Cerebellar cortex (tissue), 1 donor: ENCODE measurements around the gene FAM32A.
"Not testable (repeated sequence)": the region's sequence is repeated elsewhere in the genome, so short reads cannot be mapped to it uniquely, and the experiment has no call there.

Experiments
- DNase-seq: peaks from one replicate; pipeline ENCODE4 v3.0.0-alpha.2; 2015; ENCODE audit warnings: low spot score

FAM32A gene

DNA sequence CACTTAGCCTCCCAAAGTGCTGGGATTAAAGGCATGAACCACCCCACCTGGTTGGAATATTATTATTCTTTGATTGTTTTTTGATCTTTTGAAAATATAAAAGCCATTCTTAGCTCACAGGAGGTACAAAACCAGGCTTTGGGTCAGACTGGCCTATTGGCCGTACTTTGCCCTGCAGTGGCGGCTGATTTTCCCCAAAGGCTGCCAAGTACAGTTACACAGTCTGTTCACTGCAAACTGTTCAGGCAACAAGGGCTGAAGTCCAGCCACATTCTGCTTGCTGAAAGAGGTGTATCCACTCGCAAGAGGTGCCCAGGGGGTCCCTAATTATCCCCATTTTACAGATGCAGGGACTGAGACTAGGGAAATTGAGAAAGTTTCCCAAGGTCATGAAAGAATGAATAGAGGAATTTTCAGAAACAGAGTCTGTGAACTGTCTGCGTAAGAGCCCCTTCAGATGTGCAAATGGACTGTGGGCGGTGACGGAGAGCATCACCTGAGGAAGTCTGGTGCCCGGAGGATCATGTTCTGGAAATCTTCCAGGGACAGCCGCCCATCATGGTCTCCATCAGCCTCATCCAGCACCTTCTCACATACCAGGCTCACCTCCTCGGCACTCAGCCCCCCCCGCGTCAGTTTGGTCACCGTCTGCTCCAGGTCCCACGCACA, 20.9 kb upstream of the FAM32A start:
- DNase-seq, result no peak

DNA sequence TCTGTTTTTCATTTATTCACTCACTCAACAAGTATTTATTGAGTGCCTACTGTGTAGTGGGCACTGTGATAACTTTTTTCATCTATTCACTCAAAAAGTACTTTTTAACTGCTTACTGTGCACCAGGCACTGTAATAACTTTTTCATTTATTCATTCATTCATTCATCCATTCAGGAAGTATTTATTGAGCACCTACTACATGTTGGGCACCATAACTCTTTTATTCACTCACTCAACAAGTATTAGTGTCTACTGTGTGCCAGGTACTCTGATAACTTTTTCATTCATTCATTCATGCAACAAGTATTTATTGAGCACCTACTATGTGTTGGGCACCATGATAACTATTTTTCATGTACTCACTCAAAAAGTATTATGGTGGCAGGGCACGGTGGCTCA, 18.8 kb upstream of the FAM32A start:
- DNase-seq, result no peak

- DNase-seq, result no peak
Measured at GRCh38 chr19:16167055-16167454, 18.2 kb upstream of the FAM32A start.

DNA sequence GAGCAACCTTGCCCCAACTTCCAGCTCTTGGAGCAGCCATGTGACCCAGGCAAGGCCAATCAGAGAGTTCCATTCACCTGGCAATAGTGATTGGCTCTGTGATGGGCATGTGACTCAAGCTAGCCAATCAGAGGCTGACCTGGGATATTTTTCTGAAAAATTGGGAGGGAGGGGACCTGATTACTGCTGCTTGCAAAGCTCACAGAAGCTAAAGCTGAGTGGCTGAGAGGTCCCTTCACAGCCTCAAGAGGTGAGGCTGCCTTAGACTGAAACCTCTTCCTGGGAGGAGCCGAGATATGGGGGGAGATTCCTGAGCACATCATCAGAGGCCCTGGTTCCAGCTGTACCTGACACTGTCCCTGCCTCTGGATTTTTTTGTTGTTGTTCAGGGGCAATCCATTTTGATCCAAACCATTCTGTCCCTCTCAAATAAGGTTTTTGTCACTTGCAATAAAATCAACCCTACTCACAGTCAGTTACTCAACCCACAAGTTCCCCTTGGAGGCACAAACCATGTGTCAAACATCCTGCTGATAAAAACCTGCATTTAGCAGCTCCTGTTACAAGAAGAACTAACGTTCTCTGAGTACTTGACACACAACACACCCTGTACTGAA, 16.6 kb upstream of the FAM32A start:
- DNase-seq, result no peak

- DNase-seq, result no peak
Measured at GRCh38 chr19:16170134-16170533, 15.1 kb upstream of the FAM32A start.

- DNase-seq, result no peak
Measured at GRCh38 chr19:16175954-16176353, 9.3 kb upstream of the FAM32A start.

DNA sequence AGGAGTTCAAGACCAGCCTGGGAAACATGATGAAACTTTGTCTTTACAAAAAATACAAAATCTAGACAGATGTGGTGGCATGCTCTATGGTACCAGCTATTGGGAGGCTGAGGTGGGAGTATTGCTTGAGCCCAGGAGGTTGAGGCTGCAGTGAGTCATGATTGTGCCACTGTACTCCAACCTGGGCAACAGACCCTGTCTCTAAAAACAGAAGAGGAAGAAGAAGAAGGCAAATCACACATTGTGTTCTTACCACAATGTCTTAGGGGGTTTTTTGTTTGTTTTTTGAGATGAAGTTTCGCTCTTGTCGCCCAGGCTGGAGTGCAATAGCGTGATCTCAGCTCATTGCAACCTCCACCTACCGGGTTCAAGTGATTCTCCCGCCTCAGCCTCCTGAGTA, 6.3 kb upstream of the FAM32A start:
- DNase-seq, result not testable (repeated sequence)

- DNase-seq, result no peak
Measured at GRCh38 chr19:16180611-16181010, 4.6 kb upstream of the FAM32A start.

DNA sequence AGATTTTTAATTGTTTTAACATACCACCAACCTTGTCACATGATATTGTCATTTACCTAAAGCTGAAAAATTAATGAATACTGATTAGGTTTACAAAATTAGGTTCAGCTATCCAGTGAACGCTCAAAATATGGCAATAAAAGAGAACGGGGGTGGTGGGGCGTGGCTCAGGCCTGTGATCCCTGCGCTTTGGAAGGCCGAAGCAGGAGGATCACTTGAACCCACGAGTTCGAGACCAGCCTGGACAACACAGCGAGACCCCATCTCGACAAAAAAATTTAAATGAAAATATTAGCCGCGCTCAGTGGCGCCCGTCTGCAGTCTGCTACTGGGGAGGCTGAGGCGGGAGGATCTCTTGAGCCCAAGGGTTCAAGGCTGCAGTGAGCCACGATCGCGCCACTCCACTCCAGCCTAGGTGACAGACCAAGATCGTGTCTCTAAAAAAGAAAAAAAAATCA, 516 bp upstream of the FAM32A start:
- no peak for DNase-seq

DNA sequence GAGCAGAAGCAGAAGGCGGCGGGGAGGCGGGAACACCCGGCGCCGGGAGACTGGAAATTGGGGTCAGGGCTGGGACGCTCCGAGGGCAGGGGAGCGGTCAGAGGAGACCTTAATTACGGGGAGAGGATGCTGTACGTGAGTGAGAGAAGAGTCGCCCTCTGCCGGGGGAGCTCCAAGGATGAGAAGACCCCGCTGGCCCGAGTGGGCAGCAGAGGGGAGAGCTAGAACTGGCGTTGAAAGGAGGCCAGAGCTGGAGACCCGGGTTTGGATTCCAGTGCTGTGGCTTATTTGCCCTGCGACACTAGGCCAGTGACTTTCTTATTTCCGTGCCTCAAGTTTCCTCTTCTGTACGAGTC, 536 bp downstream of the FAM32A start:
- peak; percentile 45 for DNase-seq

DNA sequence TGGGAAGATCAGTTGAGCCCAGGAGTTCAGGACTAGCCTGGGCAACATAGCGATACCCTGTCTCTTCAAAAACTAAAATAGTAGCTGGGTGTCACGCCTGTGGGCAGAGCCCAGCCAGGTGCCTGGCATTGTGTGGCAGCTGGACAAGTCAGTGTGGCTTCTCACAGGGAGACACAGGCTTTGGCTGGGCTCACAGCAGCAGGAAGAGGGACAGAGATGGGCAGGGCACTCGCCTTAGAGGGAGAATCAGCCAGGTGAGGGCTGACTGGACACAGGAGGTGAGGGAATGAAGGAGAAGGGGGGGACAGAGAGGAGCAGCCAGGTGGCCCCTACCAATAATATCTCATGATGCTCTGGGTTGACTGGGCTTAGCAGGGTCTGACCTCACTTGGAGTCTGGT, 3.3 kb downstream of the FAM32A start:
- no peak for DNase-seq

DNA sequence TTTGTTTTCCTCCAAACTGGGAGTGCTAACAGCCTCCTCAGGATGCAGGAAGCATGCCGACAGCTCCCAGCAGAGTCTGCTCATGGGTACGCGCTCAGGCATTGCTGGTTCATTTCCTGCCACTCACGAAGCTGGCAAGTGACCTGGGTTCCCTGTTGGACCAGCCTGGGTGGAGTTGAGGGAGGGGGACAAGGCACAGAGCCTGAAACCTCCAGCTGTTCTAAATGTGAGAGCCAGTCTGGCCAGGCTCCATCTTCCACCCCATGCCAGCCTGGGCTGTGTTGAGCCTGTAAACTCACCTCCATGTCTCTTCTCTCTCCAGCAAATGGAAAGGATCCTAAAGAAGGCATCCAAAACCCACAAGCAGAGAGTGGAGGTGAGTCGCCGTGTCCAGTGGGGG, 5.0 kb downstream of the FAM32A start:
- DNase-seq, result no peak

- DNase-seq, result no peak
Measured at GRCh38 chr19:16190736-16191135, 5.5 kb downstream of the FAM32A start.

DNA sequence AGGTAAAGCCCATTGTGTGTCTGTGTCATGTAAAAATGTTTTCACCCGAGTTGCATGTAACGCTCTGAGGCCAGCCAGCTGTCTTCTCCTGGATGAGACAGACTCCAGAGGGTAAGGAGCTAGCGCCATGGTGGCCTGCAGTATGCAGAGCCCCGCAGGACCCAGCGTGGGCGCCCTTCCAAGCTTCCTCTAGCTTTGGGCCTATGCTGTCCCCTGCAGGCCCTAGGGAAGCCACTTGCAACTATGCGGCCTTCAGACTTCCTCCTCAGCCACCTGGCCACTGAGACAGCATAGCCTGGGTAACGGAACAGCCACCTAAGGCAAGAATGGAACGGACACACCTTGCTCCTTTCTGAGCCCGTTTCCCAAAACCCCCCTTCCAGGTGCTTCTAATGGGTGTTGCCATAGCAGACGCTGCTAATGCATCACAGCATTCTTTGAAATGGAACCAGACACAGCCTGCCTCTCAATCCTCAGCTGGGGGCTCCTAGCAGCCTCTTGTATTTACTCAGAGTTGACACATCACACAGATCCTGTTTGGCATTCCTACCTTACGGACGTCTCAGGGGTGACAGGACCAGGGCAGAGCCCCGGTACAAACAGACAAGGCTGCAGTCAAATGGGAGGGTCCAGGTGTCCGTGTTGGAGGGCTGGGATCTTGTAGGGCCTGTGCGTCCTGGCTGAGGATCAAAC, 6.2 kb downstream of the FAM32A start:
- DNase-seq, result no peak

GRCh38 chr19:16193466-16193865, 8.3 kb downstream of the FAM32A start:
- no peak for DNase-seq

DNA sequence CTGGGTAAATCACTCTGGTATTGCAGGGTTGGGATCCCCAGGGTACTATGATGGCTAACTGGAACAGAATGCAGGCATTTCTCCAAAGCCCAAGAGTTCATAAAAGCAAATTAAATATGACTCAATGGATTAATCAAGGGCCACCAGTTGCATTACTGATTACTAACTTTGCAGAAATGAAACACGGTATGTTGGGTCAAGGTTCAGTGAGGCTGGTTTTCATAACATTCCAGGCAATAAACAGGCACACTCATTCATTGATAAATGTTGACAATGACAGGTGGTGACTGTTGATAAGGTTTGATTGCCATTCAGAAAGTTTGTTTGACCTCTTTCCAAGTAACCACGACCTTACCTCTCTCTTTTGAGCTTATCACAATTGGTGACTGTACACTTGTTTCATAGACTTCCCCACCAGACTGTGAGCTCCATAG, 12.0 kb downstream of the FAM32A start:
- no peak for DNase-seq

DNA sequence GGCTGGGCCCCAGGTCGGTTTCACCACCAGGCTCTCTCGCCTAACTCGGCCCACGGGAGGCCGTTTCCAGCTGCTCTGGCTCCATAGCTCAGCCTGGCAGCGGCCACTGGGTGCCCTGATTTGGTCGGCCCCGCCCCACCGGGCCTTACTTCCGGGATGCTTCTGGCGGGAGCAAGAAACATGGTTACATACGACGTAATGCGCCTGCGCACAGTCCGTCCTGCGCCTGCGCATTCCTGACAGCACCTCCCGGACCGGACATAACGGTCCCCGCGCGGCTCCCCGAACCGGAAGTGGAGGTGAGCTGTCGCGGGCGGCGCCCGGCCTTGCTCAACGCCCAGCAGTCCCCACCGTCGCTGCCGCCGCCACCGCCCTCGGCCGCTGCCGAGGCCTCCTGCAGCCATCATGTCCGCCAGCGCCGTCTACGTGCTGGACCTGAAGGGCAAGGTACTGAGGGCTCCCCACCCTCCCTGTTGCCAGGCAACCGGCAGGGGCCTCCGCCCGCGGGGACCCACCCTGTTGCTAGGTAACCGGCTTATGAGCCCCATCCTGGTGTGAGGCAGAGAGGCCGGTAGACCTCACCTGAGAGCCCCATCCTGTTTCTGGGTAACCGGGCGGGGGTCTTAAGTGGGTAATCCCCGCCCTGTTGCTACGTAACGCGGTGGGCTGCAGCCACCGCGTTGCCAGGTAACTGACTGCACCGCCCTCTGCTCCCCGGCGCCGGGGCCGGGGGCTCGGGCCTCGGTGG, 12.6 kb downstream of the FAM32A start, which contains the start of gene AP1M1:
AP1M1 (plus strand) TSS at position 290 of the 748 bp plus-strand sequence; CDS start at position 406, 116 bp downstream.
- DNase-seq, result peak; percentile 98

DNA sequence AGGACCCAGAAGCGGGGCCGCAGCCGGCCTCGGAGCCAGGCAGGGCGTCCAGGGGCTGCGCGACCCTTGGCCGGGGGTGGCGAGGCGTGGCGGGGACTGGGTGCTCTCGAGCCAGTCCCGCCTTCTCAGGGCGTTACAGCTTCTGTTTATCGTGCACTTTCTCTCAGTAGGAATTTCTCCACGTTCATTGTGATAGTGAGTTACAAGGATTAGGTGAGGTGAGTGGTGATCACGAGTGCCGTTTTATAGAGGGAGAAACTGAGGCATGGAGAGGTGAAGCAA, 13.1 kb downstream of the FAM32A start:
- DNase-seq, result no peak

DNA sequence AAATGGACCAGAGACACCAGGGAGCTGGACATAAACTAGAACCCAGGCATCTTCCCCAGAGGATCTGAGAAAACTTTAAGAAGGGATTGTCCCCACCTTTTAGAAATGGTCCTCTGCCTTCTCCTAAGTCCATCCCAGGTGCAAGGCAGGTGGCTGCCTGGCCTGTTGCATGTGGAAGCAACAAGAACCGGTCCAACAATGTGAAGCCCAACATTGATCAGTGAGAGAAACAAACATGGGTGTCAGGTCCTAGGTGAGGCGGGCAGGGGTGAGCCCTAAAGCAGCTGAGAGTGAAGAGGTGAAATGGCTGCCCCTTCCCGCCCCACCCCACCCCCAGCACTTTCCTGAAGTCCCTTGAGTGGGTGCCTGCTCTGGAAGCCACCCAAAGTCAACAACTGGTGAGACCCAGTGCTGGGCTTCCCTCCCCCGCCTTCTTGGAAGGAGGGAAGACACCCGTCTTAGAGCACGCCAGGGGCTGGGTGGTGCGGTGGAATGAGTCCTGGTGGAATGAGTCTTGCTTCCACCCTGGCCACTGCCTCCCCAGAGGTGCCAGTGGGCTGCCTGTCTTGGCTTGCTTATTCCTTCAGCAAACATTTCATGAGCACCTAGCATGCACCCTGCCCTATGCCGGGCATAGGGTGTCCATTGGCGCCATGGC, 14.2 kb downstream of the FAM32A start:
- DNase-seq, result no peak

DNA sequence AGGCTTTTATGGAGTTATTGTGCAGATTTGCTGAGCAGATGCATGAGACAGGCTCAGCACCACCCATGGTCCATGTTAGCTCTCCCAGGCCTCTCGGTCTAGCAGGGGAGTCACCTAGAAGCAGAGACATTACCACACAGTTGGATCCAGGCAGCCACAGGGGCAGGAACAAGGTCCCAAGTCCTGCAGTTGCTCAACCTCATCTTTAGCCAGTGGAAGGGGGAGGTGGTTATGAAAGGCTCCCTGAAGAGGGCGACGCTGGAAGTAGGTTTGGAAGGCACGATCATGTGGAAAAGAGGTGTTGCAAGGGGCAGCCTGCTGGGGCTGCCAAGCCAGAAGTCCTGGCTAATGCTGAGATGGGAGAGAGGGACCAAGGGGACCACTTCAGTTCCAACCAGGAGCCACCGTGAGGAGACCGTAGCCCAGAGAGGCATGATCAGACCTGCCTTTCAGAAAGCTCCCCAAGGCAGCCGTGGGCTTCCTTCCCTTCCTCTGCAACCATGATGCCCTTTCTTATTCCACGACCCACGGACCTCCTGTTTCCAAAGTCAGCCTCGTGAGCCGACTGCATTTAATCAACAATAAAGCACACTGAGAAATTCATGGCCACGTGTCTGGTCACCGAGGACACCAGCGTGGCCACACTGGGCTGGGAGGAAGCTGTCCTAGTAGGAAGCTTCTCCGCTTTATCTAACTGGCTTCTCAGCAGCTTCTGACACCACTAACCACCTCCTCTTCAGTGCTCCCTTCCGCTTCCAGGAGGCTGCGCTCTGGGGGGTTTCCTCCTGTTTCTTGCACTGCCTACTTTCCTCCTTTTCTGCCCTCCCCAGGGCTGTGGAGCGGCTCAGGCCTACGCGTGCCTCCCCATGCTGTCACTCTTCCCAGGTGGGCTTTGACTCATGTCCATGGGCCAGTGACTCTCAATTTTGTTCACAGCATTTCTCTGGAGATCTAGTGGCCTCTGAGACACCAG, 15.1 kb downstream of the FAM32A start:
- DNase-seq, result no peak

DNA sequence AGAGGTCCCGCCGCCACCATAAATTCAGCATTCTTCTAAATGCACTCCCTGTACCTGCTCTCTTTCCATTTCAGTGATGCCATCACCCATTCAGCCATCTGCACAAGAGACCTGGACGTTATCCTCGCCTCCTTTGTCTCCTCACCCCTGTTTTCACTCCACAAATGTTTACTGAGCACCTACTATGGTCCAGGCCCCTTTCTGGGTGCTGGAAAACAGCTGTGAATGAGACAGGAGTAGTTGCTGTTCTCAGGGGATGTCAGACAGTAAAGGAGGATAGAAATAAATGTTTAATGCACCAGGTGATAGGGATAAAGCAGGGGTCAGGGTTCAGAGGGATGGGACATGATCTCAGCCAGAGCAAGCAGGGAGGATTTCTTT, 15.8 kb downstream of the FAM32A start:
- DNase-seq, result no peak
